ENCODE data around the gene REPS1. TPM values are rescaled to one million over a fixed set of nuclear protein-coding genes. Genes with fewer than 3 reads are reported as not detected.
A peak's percentile ranks its signal among the peaks of the same experiment; 100 is the strongest.
"Not testable (repeated sequence)": the region's sequence is repeated elsewhere in the genome, so short reads cannot be mapped to it uniquely, and the experiment has no call there.

The REPS1 gene
- total and polyA plus RNA-seq, 2 donors from 2014 or later: 33.4 to 37.0 TPM

DNA sequence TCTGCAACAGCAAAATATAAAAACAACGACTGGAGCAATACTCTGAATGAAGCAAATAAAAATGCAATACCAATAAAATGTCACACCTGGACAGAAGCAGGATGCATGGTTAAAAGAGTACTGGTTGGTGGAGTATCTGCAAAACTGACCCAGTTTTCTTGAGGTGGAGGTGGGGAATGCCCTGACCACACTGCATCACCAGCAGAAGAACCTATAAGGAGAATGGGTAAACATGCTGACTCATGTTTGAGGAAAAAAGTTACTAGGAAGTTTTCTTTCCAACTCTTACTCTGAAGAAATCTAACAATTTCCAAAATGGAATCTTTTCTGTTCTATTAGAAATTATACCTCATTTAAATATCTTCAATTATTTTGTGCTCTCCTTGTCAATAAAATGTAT, 43.6 kb downstream of the REPS1 start:
- peak; percentile 3 for FAIRE-seq

DNA sequence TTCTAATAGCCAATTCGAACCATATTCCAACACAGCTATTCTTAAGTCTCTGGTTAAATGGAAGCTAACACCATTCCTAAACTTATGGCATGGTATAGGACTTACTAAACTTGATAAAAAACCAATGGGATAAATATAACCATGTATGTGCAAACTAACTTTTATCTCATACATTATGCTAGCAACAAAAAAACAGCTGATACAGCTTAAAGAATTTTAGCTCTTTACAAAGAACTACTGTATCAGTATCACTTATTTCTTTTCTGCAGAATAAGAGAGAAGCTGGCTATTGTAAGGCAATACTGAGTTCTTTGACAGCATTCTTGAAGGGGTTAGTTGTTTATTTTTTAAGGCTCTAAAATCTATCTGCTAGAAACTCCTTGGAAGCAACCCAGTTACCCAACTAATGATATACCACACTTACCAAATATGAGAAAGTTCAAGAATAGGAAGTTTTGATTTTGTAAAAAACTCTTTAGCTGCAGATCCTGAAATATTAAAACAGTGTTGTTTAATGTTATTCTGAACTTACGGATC, 44.9 kb downstream of the REPS1 start:
- Histone ChIP-seq H3K9me3 (ENCODE audit: control insufficient read depth in 2 of 3, insufficient read depth in 1 of 3, low read length in 3 of 3) (no peaks in the 10 kb centered on the region), H3K4me1 (ENCODE audit: control insufficient read depth in 2 of 3, insufficient read depth in 2 of 3, low read depth in 1 of 3, low read length in 3 of 3) (no peaks in the 10 kb centered on the region), H3K27me3 (ENCODE audit: control insufficient read depth, insufficient read depth, low read length) (no peaks in the 10 kb centered on the region), H3K27ac (ENCODE audit: low read depth in 2 of 2, low read length in 2 of 2) (no peak overlapping the region), H3K9ac (ENCODE audit: low read length in 3 of 3) (no peak overlapping the region), H3K4me3 (ENCODE audit: low read length in 3 of 3) (no peak overlapping the region), H3K36me3 (ENCODE audit: control insufficient read depth in 2 of 3, insufficient read depth in 3 of 3, low read length in 3 of 3) (peaks cover 2 to 7% (median 4%) of the 10 kb centered on the region in 3 donors)
- DNase-seq (no peak), FAIRE-seq (no peak)
- intact Hi-C loops (cut with DNase I): no loop called here
- TF ChIP-seq, protein P1, sequence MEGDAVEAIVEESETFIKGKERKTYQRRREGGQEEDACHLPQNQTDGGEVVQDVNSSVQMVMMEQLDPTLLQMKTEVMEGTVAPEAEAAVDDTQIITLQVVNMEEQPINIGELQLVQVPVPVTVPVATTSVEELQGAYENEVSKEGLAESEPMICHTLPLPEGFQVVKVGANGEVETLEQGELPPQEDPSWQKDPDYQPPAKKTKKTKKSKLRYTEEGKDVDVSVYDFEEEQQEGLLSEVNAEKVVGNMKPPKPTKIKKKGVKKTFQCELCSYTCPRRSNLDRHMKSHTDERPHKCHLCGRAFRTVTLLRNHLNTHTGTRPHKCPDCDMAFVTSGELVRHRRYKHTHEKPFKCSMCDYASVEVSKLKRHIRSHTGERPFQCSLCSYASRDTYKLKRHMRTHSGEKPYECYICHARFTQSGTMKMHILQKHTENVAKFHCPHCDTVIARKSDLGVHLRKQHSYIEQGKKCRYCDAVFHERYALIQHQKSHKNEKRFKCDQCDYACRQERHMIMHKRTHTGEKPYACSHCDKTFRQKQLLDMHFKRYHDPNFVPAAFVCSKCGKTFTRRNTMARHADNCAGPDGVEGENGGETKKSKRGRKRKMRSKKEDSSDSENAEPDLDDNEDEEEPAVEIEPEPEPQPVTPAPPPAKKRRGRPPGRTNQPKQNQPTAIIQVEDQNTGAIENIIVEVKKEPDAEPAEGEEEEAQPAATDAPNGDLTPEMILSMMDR (IDR thresholded peaks at IDR 0.05; ENCODE audit: borderline replicate concordance, extremely low read depth, insufficient read depth): no peak

More for the DNA sequence above, 43.6 kb downstream of the REPS1 start:
- no peaks in the 10 kb centered on the region for H3K9me3 ChIP-seq (ENCODE audit: control insufficient read depth in 2 of 3, insufficient read depth in 1 of 3, low read length in 3 of 3)
- no peak for DNase-seq
- TF ChIP-seq, protein P1 (IDR thresholded peaks at IDR 0.05; ENCODE audit: borderline replicate concordance, extremely low read depth, insufficient read depth): no peak
- H3K27me3 ChIP-seq (ENCODE audit: control insufficient read depth, insufficient read depth, low read length): no peaks in the 10 kb centered on the region
- H3K9ac ChIP-seq (ENCODE audit: low read length in 3 of 3): no peak overlapping the region
- H3K36me3 ChIP-seq (ENCODE audit: control insufficient read depth in 2 of 3, insufficient read depth in 3 of 3, low read length in 3 of 3): peaks cover 0 to 7% (median 2%) of the 10 kb centered on the region in 3 donors
- H3K27ac ChIP-seq (ENCODE audit: low read depth in 2 of 2, low read length in 2 of 2): no peak overlapping the region
- no peak overlapping the region for H3K4me3 ChIP-seq (ENCODE audit: low read length in 3 of 3)
- peaks cover 0 to 5% (median 4%) of the 10 kb centered on the region in 3 donors for H3K4me1 ChIP-seq (ENCODE audit: control insufficient read depth in 2 of 3, insufficient read depth in 2 of 3, low read depth in 1 of 3, low read length in 3 of 3)
- intact Hi-C loops (cut with DNase I): no loop called here

DNA sequence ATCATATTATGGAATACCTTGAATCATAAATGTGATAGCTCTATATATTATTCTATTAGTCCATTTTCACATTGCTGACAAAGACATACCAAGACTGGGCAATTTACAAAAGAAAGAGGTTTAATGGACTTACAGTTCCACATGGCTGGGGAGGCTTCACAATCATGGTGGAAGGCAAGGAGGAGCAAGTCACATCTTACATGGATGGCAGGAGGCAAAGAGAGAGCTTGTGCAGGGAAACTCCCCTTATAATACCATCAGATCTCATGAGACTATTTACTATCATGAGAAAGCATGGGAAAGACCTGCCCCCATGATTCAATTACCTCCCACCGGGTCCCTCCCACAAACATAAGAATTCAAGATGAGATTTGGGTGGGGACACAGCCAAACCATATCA, 51.2 kb downstream of the REPS1 start:
- FAIRE-seq: not testable (repeated sequence)

DNA sequence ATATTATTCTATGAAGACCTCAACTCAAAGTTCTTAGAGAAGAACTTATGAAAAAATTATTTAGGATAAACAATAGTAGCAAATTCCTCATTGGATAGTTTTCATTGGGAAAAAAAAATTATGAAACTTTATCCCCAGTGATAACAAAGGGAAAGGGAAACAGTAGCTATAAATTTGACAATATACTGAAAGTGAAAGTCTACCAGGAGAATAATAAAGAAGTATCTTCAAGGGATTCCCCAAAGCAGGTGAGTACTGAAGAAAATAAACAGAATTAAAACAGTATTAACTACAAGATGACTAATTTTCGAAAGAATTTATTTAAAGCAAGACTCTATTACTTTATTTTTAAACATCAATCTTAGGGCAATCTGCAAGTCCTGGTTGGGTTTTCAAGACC, 56.4 kb downstream of the REPS1 start:
- intact Hi-C loops (cut with DNase I): no loop called here
- no peak overlapping the region for H3K9ac ChIP-seq (ENCODE audit: low read length in 3 of 3)
- H3K4me1 ChIP-seq (ENCODE audit: control insufficient read depth in 2 of 3, insufficient read depth in 2 of 3, low read depth in 1 of 3, low read length in 3 of 3): no peaks in the 10 kb centered on the region
- no peak overlapping the region for H3K27ac ChIP-seq (ENCODE audit: low read depth in 2 of 2, low read length in 2 of 2)
- TF ChIP-seq, protein P1 (IDR thresholded peaks at IDR 0.05; ENCODE audit: borderline replicate concordance, extremely low read depth, insufficient read depth): no peak
- DNase-seq (no peak), FAIRE-seq (no peak)
- H3K9me3 ChIP-seq (ENCODE audit: control insufficient read depth in 2 of 3, insufficient read depth in 1 of 3, low read length in 3 of 3): no peaks in the 10 kb centered on the region
- H3K4me3 ChIP-seq (ENCODE audit: low read length in 3 of 3): no peak overlapping the region
- H3K36me3 ChIP-seq (ENCODE audit: control insufficient read depth in 2 of 3, insufficient read depth in 3 of 3, low read length in 3 of 3): peaks cover 3 to 4% (median 3%) of the 10 kb centered on the region in 3 donors
- H3K27me3 ChIP-seq (ENCODE audit: control insufficient read depth, insufficient read depth, low read length): no peaks in the 10 kb centered on the region

More for the DNA sequence above, 51.2 kb downstream of the REPS1 start:
- intact Hi-C loops (cut with DNase I); DNase-seq; H3K27ac ChIP-seq (ENCODE audit: low read depth in 2 of 2, low read length in 2 of 2); H3K27me3 ChIP-seq (ENCODE audit: control insufficient read depth, insufficient read depth, low read length); H3K9me3 ChIP-seq (ENCODE audit: control insufficient read depth in 2 of 3, insufficient read depth in 1 of 3, low read length in 3 of 3); H3K9ac ChIP-seq (ENCODE audit: low read length in 3 of 3); H3K4me1 ChIP-seq (ENCODE audit: control insufficient read depth in 2 of 3, insufficient read depth in 2 of 3, low read depth in 1 of 3, low read length in 3 of 3); H3K4me3 ChIP-seq (ENCODE audit: low read length in 3 of 3); H3K36me3 ChIP-seq (ENCODE audit: control insufficient read depth in 2 of 3, insufficient read depth in 3 of 3, low read length in 3 of 3): not testable (repeated sequence)

Data from kidney (tissue), 14 donors.